SHP77 (cell line): ENCODE data around the gene POLG.

ENCODE experiments used
- DNase-seq, 2 experiments: peaks; one replicate each; lab custom pipeline; 2025; lab: John Stamatoyannopoulos, UW

Gene POLG

GRCh38 chr15:89326316-89326715 lies 8.3 kb downstream of the POLG start:
- DNase-seq, result no peak

- no peak for DNase-seq
Observed at GRCh38 chr15:89325039-89325803, 9.4 kb downstream of the POLG start.

GRCh38 chr15:89323825-89324224 lies 10.8 kb downstream of the POLG start:
- DNase-seq, result no peak

GRCh38 chr15:89322822-89323221 lies 11.8 kb downstream of the POLG start:
- no peak for DNase-seq

GRCh38 chr15:89321521-89322410 lies 12.9 kb downstream of the POLG start:
- no peak for DNase-seq

- no peak for DNase-seq
Observed at GRCh38 chr15:89320200-89320599, 14.4 kb downstream of the POLG start.

GRCh38 chr15:89319678-89320077 lies 14.9 kb downstream of the POLG start:
- no peak for DNase-seq

GRCh38 chr15:89317186-89317720 lies 17.4 kb downstream of the POLG start:
- DNase-seq, result no peak

GRCh38 chr15:89316504-89316903 lies 18.1 kb downstream of the POLG start:
- no peak for DNase-seq

- no peak for DNase-seq
Observed at GRCh38 chr15:89315375-89315929, 19.2 kb downstream of the POLG start.

GRCh38 chr15:89309993-89310392 lies 24.6 kb downstream of the POLG start:
- DNase-seq, result no peak

- DNase-seq, result no peak
Observed at GRCh38 chr15:89308236-89308635, 26.4 kb downstream of the POLG start.

- no peak for DNase-seq
Observed at GRCh38 chr15:89307791-89308190, 26.8 kb downstream of the POLG start.

GRCh38 chr15:89307046-89307587 lies 27.5 kb downstream of the POLG start:
- no peak for DNase-seq

GRCh38 chr15:89305395-89305794 lies 29.2 kb downstream of the POLG start:
- DNase-seq, result no peak

- no peak for DNase-seq
Observed at GRCh38 chr15:89303986-89304385, 30.6 kb downstream of the POLG start.

GRCh38 chr15:89301304-89302089 lies 33.1 kb downstream of the POLG start:
- no peak for DNase-seq

- no peak for DNase-seq
Observed at GRCh38 chr15:89299896-89300295, 34.7 kb downstream of the POLG start.

- no peak for DNase-seq
Observed at GRCh38 chr15:89293012-89293411, 41.6 kb downstream of the POLG start.

GRCh38 chr15:89291934-89292438 lies 42.6 kb downstream of the POLG start:
- no peak for DNase-seq

- DNase-seq, result no peak
Observed at GRCh38 chr15:89283201-89283600, 51.4 kb downstream of the POLG start.
